IPS-18c (cell line): Measurements from ENCODE around the gene GTF2E1.
"Not testable (repeated sequence)": the region's sequence is repeated elsewhere in the genome, so short reads cannot be mapped to it uniquely, and the experiment has no call there.

Source experiments
- H3K4me3 ChIP-seq: 2 replicates; pipeline ENCODE4 v1.7.0; 2013; ENCODE audit warnings: low read depth, mild to moderate bottlenecking, low read length, moderate library complexity; ENCODE audit not compliant: insufficient read depth
- H3K9me3 ChIP-seq: one replicate; pipeline ENCODE4 v1.6.1; 2013; ENCODE audit warnings: mild to moderate bottlenecking, low read length, moderate library complexity; ENCODE audit not compliant: control insufficient read depth, insufficient read depth

GTF2E1 gene

GRCh38 chr3:120742198-120742848 is at the start of gene GTF2E1, which contains the start of gene RABL3:
Gene GTF2E1 (plus strand): TSS chr3:120742744. CDS start chr3:120750553, 7,809 bp downstream.
Gene RABL3 (minus strand): TSS chr3:120742516. CDS start chr3:120742507, 9 bp downstream.
- Histone ChIP-seq H3K4me3 (peak within 1 kb of the TSS; percentile 88), H3K9me3 (peaks cover 6% of the 10 kb centered on the region)

GRCh38 chr3:120693439-120694171 is 48.9 kb upstream of the GTF2E1 start:
- Histone ChIP-seq H3K9me3 (no peaks in the 10 kb centered on the region), H3K4me3 (no peak overlapping the region)

DNA sequence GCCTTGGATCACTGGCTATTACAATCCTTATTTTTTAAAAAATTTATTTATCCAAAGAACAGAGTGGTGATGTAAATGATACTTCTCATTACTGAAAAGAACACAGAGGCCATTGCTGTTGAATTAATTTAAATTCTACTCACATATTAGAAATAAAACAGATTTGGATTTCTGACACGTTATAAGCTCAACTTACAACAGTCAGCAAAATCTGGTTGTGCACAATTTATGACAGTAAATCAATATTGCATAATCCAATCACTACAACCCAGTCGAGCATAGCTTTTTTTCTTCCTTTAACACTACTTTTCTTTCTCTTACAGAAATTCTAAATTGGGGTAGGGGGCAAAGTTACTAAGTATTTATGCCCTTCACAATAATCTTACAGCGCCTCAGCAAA is 43.2 kb upstream of the GTF2E1 start:
- Histone ChIP-seq H3K4me3 (no peak overlapping the region), H3K9me3 (no peaks in the 10 kb centered on the region)

GRCh38 chr3:120705884-120706582 is 36.5 kb upstream of the GTF2E1 start:
- H3K4me3 ChIP-seq, result no peak overlapping the region
- no peaks in the 10 kb centered on the region for H3K9me3 ChIP-seq

DNA sequence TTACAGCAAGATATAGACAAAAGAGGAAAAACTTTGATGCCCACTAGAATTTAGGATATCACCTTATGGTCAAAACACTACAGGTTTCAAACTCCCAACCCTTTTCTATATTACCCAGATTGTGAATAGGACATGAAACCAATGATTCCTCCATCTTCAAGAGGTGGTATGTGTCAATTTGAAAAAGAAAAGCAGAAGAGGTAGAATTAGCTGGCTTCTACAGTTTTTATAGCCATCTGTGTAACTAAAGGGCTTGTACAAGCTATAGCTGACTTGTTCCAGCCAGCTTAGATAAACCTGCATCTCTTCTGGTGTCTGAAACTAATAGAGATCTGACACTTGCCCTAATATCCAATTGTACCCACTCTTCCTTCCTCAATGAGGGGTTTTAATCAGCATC is 35.6 kb upstream of the GTF2E1 start:
- no peak overlapping the region for H3K4me3 ChIP-seq
- H3K9me3 ChIP-seq, result no peaks in the 10 kb centered on the region

- Histone ChIP-seq H3K4me3 (no peak overlapping the region), H3K9me3 (no peaks in the 10 kb centered on the region)
Observed at GRCh38 chr3:120708408-120708807, 34.1 kb upstream of the GTF2E1 start.

DNA sequence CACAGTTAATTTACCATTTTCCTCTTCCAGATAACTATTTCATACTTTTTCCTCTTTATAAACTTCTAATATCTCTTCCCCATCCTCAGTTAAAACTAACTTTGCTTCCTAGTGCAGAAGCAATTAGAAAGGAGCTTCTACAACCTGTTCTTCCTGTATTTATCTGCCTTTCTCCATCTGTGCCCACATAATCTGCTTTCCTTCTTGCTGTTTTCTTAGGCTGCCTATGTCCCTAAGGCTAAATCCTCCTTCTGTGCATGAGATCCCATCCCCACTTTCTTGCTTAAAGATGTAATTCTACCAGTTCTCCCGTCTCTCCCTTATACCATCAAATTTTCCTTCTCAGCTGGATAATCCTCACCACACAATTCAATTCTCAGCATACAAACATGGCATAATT is 32.2 kb upstream of the GTF2E1 start:
- H3K4me3 ChIP-seq, result no peak overlapping the region
- H3K9me3 ChIP-seq, result no peaks in the 10 kb centered on the region

DNA sequence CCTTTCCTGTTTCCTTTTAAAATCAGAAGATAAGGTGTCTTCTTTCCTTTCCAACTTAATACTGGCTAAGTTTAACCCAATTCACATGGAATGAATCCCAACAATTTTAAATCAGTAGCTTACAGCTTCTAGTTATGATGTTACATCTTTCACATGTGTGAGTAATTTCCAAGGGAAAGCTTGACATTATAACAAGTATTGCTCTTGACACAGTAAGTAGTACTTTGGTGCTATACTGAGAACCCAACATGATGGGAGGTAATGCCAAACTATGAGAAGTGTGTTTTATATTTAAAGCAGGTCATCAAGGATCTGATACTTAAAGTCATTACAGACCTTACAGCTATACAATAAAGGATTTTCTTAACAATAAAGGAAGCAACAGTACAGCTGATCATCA is 29.3 kb upstream of the GTF2E1 start:
- Histone ChIP-seq H3K4me3 (no peak overlapping the region), H3K9me3 (no peaks in the 10 kb centered on the region)

DNA sequence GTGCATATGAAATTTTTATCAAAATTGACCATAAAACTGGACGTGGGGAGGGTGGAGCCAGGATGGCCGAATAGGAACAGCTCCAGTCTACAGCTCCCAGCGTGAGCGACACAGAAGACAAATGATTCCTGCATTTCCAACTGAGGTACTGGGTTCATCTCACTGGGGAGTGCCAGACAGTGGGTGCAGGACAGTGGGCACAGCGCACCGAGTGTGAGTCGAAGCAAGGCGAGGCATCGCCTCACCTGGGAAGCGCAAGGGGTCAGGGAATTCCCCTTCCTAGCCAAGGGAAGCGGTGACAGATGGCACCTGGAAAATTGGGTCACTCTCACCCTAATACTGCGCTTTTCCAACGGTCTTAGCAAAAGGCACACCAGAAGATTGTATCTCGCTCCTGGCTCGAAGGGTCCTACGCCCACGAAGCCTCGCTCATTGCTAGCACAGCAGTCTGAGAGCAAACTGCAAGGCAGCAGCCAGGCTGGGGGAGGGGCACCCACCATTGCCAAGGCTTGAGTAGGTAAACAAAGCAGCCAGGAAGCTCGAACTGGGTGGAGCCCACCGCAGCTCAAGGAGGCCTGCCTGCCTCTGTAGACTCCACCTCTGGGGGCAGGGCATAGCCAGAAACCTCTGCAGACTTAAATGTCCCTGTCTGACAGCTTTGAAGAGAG is 23.2 kb upstream of the GTF2E1 start:
- H3K9me3 ChIP-seq, result not testable (repeated sequence)
- H3K4me3 ChIP-seq, result peak overlapping the region; percentile 31; the same call in 1 of the 2 replicates

- Histone ChIP-seq H3K4me3 (no peak overlapping the region), H3K9me3 (no peaks in the 10 kb centered on the region)
Observed at GRCh38 chr3:120726791-120727190, 15.8 kb upstream of the GTF2E1 start.

DNA sequence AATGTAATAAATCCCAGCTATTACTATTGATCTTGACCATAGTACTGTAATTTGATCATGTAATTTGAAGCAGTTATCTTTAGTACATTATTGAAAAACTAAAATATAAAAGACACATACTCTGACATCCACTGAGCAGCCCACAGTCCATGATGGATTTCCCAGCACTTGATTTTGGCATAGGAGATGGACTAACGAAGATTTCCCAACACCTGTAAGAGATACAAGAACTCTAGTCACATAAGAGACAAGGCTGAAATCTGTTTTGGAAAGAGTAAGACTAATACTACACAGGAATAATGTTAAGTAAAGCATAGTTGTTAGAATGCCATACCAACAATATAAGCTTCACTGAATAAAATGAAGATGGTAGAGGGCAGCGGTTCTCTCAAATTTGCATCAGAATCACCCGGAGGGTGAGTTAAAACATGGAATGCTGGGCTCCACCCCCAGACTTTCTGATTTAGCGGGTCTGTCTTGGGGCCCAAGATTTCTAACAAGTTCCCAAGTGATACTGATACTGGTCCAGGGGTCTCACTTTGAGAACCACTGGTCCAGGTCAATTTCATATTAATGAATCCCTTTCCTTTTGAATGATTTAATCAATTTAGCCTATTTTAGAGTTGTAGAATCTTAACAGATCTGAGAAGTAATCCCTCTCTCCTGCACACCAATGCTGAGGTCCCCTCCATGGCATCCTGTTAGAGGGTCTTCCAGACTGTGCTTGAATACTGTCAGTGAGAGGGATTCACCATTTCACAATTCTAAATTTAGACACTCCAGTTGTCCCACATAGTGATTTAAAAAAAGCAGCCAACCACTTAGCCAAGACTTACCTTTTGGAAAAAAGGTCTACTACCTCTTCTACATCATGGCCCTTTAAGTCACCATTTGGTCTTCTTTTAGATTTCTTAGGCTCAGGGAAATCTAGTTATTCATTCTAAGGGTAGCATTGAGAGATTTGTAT is 11.7 kb upstream of the GTF2E1 start:
- H3K4me3 ChIP-seq, result no peak overlapping the region
- H3K9me3 ChIP-seq, result no peaks in the 10 kb centered on the region

DNA sequence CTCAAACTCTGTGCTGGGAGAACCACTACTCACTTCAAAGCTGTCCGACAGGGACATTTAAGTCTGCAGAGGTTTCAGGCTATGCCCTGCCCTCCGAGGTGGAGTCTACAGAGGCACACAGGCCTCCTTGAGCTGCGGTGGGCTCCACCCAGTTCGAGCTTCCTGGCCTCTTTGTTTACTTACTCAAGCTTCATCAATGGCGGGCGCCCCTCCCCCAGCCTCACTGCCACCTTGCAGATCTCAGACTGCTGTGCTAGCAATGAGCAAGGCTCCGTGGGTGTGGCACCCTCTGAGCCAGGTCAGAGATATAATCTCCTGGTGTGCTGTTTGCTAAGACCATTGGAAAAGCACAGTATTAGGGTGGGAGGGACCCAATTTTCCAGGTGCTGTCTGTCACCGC is 4.5 kb upstream of the GTF2E1 start:
- H3K9me3 ChIP-seq, H3K4me3 ChIP-seq: not testable (repeated sequence)

DNA sequence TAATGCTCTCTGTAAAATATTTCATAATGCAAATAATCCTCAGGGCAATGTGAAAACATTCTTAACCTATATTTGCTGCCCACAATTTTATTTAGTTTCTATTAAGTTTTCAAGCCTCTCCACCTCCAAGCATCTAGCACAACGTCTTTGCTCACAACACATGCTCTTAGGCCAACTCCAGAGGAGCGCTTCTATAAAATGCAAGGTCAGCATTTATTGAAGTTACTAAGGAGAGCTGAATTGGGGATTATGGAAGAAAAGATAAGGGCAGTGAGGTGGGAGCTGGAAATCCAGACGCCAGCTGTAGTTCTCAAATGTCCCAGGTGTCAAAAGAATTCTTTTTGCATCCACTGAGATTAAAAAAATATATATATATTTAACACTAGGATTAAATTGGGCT is 1.2 kb upstream of the GTF2E1 start:
- peak overlapping the region; percentile 88; the same call in 1 of the 2 replicates for H3K4me3 ChIP-seq
- H3K9me3 ChIP-seq, result peaks cover 6% of the 10 kb centered on the region

DNA sequence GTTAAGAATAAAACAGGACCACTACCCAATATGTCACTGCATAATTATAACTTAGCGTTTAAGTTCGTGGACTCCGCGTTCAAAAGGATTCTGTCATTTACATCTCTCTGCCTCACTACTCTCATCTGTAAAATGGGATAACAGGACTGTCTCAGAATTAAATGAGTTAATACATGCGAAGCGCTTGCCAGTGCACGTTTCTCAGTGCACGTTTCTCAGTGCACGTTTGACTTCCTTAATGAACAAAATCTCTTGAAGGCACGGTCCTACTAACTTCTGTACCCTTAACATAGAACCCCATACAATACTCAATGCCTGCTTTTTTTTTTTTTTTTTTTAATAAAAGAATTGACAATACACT is 727 bp upstream of the GTF2E1 start:
- Histone ChIP-seq H3K4me3 (peak overlapping the region; percentile 88), H3K9me3 (peaks cover 6% of the 10 kb centered on the region)

GRCh38 chr3:120742849-120743365 is 363 bp downstream of the GTF2E1 start:
- Histone ChIP-seq H3K4me3 (peak overlapping the region; percentile 88), H3K9me3 (peaks cover 5% of the 10 kb centered on the region)

- peak overlapping the region; percentile 88 for H3K4me3 ChIP-seq
Observed at GRCh38 chr3:120743556-120744195, 1.1 kb downstream of the GTF2E1 start.

More at GRCh38 chr3:120743556-120744195, 1.1 kb downstream of the GTF2E1 start:
- no peaks in the 10 kb centered on the region for H3K9me3 ChIP-seq
